IPS-NIHi11 (cell line): Measurements from ENCODE around the gene NR4A2.

Experiments used
- DNase-seq: peaks from one replicate; pipeline ENCODE4 v3.0.0; 2012; ENCODE audit warnings: mixed read lengths, low spot score

NR4A2 gene

GRCh38 chr2:156332534-156333273, at the start of gene NR4A2:
Gene NR4A2 (minus strand): TSS chr2:156332721. CDS start chr2:156330186, 2,535 bp downstream.
- DNase-seq: peak; percentile 90

- no peak for DNase-seq
Measured at GRCh38 chr2:156380117-156380645, 47.7 kb upstream of the NR4A2 start.

GRCh38 chr2:156379714-156380113, 47.2 kb upstream of the NR4A2 start:
- DNase-seq: no peak

GRCh38 chr2:156379071-156379470, 46.5 kb upstream of the NR4A2 start:
- no peak for DNase-seq

- no peak for DNase-seq
Measured at GRCh38 chr2:156366753-156367152, 34.2 kb upstream of the NR4A2 start.

GRCh38 chr2:156363141-156363540, 30.6 kb upstream of the NR4A2 start:
- no peak for DNase-seq

GRCh38 chr2:156356014-156356754, 23.7 kb upstream of the NR4A2 start:
- DNase-seq: no peak

GRCh38 chr2:156352911-156353310, 20.4 kb upstream of the NR4A2 start:
- DNase-seq: no peak

- DNase-seq: no peak
Measured at GRCh38 chr2:156350374-156351142, 18.0 kb upstream of the NR4A2 start.

GRCh38 chr2:156349605-156350004, 17.1 kb upstream of the NR4A2 start:
- no peak for DNase-seq

- DNase-seq: no peak
Measured at GRCh38 chr2:156349161-156349560, 16.6 kb upstream of the NR4A2 start.

- DNase-seq: no peak
Measured at GRCh38 chr2:156347431-156347830, 14.9 kb upstream of the NR4A2 start.

GRCh38 chr2:156346731-156347130, 14.2 kb upstream of the NR4A2 start:
- DNase-seq: no peak

- no peak for DNase-seq
Measured at GRCh38 chr2:156345582-156345981, 13.1 kb upstream of the NR4A2 start.

GRCh38 chr2:156343940-156344301, 11.4 kb upstream of the NR4A2 start:
- no peak for DNase-seq

GRCh38 chr2:156343096-156343939, 10.8 kb upstream of the NR4A2 start:
- DNase-seq: no peak

GRCh38 chr2:156342254-156343095, 10.0 kb upstream of the NR4A2 start:
- peak; percentile 91 for DNase-seq

- DNase-seq: peak; percentile 61
Measured at GRCh38 chr2:156341452-156342253, 9.1 kb upstream of the NR4A2 start.

GRCh38 chr2:156340804-156341451, 8.4 kb upstream of the NR4A2 start:
- DNase-seq: no peak
